OCI-LY1 (cell line): ENCODE measurements around the gene NASP.

ENCODE experiments used
- CTCF ChIP-seq: fragments of 200-600 bp; sonication (generic), shearing (Covaris generic); IDR thresholded peaks from 2 replicates; pipeline ENCODE4 v1.5.1; 2017; ENCODE audit warnings: mild to moderate bottlenecking, antibody characterized with exemption, low read length, moderate library complexity, mixed read lengths
- EZH2 ChIP-seq: fragments of 200-600 bp; sonication (generic), shearing (Covaris generic); IDR thresholded peaks from 2 replicates; pipeline ENCODE4 v1.8.0; 2017; ENCODE audit warnings: borderline replicate concordance, mixed run types, mild to moderate bottlenecking, antibody characterized with exemption, low read length, moderate library complexity, mixed read lengths

DNA sequence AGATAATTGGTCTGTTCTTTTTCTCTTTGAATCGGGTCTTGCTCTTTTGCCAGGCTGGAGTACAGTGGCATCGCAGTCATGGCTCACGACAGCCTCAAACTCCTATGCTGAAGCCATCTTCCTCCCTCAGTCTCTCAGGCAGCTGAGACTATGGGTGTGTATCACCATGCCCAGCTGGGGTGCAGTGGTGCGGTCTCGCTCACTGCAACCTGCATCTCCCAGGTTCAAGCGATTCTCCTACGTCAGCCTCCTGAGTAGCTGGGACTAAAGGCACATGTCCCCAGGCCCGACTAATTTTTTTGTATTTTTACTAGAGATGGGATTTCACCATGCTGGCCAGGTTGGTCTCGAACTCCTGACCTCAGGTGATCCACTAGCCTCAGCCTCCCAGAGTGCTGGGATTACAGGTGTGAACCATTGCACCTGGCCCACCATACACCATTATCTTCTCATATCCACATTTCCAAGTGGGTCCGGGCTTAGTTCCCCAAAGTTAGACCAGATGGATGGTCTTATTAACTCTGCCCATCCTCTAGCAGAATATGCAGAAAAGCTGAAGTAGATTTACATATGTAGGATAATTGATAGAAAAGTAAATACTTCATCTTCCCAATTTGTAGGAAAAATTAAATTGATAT is 26.9 kb downstream of the NASP start:
- TF ChIP-seq CTCF (no peak), EZH2 (no peak)
